Tibial nerve (tissue), 4 donors: ENCODE results near the gene STAC3.

Source experiments
- CTCF ChIP-seq, 5 experiments: fragments of 200-600 bp in 3 of 5; fragments of 450-650 bp in 2 of 5; sonication (generic) in 3 of 5; IDR thresholded peaks; one replicate each; pipeline ENCODE4 v1.5.1; 2016 to 2019; ENCODE audit warnings: antibody characterized with exemption in 5 of 5, mild to moderate bottlenecking in 3 of 5, moderate library complexity in 2 of 5
- EP300 ChIP-seq, 2 donors: sonication (generic); formaldehyde crosslinking; IDR thresholded peaks; one replicate each; pipeline ENCODE4 v1.6.1; 2017; ENCODE audit warnings: antibody characterized with exemption in 2 of 2, mild to moderate bottlenecking in 1 of 2
- POLR2A ChIP-seq, 2 donors: fragments of 450-650 bp; IDR thresholded peaks; one replicate each; pipeline ENCODE4 v1.6.1; 2017; ENCODE audit warnings: antibody characterized with exemption in 2 of 2, mild to moderate bottlenecking in 2 of 2, moderate library complexity in 2 of 2

DNA sequence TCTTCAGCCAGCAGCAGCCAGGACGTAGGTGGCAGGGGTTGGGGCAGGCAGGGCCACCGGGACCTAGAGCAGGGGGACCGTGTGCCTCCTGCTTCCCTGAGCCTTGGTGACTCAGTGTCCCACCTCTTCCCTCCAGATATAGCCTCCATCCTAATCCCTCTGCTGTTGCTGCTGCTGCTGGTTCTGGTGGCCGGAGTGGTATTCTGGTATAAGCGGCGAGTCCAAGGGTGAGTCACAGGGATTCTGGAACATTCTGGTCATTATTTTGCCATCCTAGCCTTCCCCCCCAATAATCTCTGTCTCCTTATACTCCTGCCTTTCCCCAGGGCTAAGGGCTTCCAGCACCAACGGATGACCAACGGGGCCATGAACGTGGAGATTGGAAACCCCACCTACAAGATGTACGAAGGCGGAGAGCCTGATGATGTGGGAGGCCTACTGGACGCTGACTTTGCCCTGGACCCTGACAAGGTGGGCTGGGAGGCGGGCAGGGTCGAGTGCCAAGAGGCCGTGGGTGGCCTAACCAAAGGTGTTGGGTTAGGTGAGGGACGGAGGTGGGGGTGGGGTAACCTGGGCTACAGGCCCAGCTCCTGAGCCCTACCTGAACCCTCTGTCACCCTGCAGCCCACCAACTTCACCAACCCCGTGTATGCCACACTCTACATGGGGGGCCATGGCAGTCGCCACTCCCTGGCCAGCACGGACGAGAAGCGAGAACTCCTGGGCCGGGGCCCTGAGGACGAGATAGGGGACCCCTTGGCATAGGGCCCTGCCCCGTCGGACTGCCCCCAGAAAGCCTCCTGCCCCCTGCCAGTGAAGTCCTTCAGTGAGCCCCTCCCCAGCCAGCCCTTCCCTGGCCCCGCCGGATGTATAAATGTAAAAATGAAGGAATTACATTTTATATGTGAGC lies 38.9 kb downstream of the STAC3 start:
- TF ChIP-seq CTCF (IDR thresholded peaks at IDR 0.05) (no peak), POLR2A (IDR thresholded peaks at IDR 0.05) (no peak), EP300 (IDR thresholded peaks at IDR 0.05) (no peak)
